Activated CD4-positive, CD25-positive, alpha-beta regulatory T cell treated with anti-CD3 and anti-CD28 coated beads, Interleukin-2, amount 50 U/mL, for 24 hours (primary cell): ENCODE measurements around the gene TP53I11.

ENCODE experiments used
- ATAC-seq, 2 donors: fragments of 150-1000 bp; cut with Tn5 transposase; one replicate each; pipeline ENCODE4 v1.10.0; 2021; ENCODE audit warnings: mild to moderate bottlenecking in 1 of 2, moderate library complexity in 1 of 2

TP53I11 gene

GRCh38 chr11:44978274-44978960, 27.7 kb upstream of the TP53I11 start:
- no peak for ATAC-seq

GRCh38 chr11:44977493-44977984, 26.9 kb upstream of the TP53I11 start:
- ATAC-seq = peak; percentile 9 to 31

GRCh38 chr11:44976576-44976975, 25.9 kb upstream of the TP53I11 start:
- no peak for ATAC-seq

GRCh38 chr11:44974402-44975000, 23.8 kb upstream of the TP53I11 start:
- ATAC-seq = no peak

GRCh38 chr11:44973632-44974401, 23.1 kb upstream of the TP53I11 start:
- no peak for ATAC-seq

GRCh38 chr11:44972746-44973435, 22.2 kb upstream of the TP53I11 start:
- no peak for ATAC-seq

GRCh38 chr11:44971185-44971584, 20.5 kb upstream of the TP53I11 start:
- no peak for ATAC-seq

GRCh38 chr11:44970293-44970692, 19.6 kb upstream of the TP53I11 start:
- no peak for ATAC-seq

GRCh38 chr11:44969651-44970252, 19.1 kb upstream of the TP53I11 start:
- no peak for ATAC-seq

GRCh38 chr11:44968510-44968909, 17.8 kb upstream of the TP53I11 start:
- no peak for ATAC-seq

- ATAC-seq = no peak
These were observed 17.3 kb upstream of the TP53I11 start for GRCh38 chr11:44967930-44968496.

- no peak for ATAC-seq
These were observed 16.0 kb upstream of the TP53I11 start for GRCh38 chr11:44966694-44967093.

GRCh38 chr11:44964526-44965209, 14.0 kb upstream of the TP53I11 start:
- no peak for ATAC-seq

GRCh38 chr11:44963948-44964347, 13.3 kb upstream of the TP53I11 start:
- no peak for ATAC-seq

GRCh38 chr11:44963136-44963535, 12.5 kb upstream of the TP53I11 start:
- ATAC-seq = no peak

- ATAC-seq = no peak
These were observed 11.8 kb upstream of the TP53I11 start for GRCh38 chr11:44962464-44962863.

GRCh38 chr11:44960200-44960845, 9.6 kb upstream of the TP53I11 start:
- ATAC-seq = no peak

- ATAC-seq = no peak
These were observed 8.4 kb upstream of the TP53I11 start for GRCh38 chr11:44959064-44959463.

- ATAC-seq = no peak
These were observed 7.3 kb upstream of the TP53I11 start for GRCh38 chr11:44957776-44958564.

GRCh38 chr11:44957040-44957515, 6.4 kb upstream of the TP53I11 start:
- ATAC-seq = no peak
